Measurements from ENCODE around the gene ZNF827.

GRCh38 chr4:145812919-145813318, 125.7 kb downstream of the ZNF827 start:
- TF ChIP-seq CTCF (IDR thresholded peaks at IDR 0.05) (no peak), POLR2AphosphoS5 (IDR thresholded peaks at IDR 0.05) (no peak)
